GM13977 (cell line): ENCODE measurements around the gene UGT3A1.

Source experiments
- DNase-seq: peaks from one replicate; pipeline ENCODE4 v3.0.0; 2012; ENCODE audit warnings: low spot score
- in situ Hi-C: fragments of 300-500 bp; cut with MboI; formaldehyde crosslinking; loops from one replicate; pipeline ENCODE4 v1.12.0; 2022; ENCODE audit warnings: low sequenced_read_pairs, low pct_unique_long_range_greater_than_20kb, mixed read lengths, inconsistent platforms; ENCODE audit not compliant: unreplicated experiment
- TF ChIP-seq, protein P1 (sequence below): IDR thresholded peaks from 2 replicates; pipeline ENCODE4 v1.5.1; 2012; ENCODE audit warnings: mild to moderate bottlenecking, control low read depth; ENCODE audit not compliant: insufficient read depth; ENCODE audit errors: extremely low read depth, missing control alignments

The UGT3A1 gene

DNA sequence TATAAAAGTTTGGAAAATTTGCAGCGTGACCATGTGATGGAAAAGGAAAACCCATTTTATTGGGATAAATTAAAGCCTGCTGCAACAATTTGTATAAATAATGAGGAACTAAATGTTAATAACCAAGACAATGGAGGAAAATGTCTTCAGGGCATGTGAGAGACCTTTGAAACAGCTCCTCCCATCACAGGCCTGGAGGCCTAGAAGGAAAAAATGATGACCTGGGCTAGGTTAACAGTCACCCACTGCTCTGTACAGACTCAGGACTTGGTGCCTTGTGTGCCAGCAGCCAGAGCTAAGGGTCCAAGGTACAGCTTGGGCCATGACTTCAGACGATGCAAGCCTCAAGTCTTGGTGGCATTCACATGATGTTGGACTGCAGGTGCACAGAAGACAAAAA lies 22.0 kb upstream of the UGT3A1 start:
- in situ Hi-C loops = no loop called here
- no peak for DNase-seq
- TF ChIP-seq, protein P1, sequence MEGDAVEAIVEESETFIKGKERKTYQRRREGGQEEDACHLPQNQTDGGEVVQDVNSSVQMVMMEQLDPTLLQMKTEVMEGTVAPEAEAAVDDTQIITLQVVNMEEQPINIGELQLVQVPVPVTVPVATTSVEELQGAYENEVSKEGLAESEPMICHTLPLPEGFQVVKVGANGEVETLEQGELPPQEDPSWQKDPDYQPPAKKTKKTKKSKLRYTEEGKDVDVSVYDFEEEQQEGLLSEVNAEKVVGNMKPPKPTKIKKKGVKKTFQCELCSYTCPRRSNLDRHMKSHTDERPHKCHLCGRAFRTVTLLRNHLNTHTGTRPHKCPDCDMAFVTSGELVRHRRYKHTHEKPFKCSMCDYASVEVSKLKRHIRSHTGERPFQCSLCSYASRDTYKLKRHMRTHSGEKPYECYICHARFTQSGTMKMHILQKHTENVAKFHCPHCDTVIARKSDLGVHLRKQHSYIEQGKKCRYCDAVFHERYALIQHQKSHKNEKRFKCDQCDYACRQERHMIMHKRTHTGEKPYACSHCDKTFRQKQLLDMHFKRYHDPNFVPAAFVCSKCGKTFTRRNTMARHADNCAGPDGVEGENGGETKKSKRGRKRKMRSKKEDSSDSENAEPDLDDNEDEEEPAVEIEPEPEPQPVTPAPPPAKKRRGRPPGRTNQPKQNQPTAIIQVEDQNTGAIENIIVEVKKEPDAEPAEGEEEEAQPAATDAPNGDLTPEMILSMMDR = no peak

DNA sequence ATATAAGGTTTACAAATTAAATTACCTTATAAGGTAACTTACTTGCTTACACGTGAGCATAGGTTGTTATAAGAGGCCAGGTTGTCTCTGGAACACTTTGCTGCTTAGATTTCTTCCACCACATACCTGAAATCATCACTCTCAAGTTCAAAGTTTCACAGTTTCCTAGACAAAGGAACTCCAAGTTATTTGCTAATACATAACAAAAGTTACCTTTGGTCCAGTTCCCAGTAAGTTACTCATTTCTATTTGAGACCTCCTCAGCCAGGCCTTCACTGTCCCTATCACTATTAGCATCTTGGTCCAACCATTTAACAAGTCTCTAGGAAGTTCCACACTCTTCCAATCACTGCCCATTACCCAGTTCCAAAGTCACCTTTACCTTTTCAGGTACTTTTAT lies 18.5 kb upstream of the UGT3A1 start:
- TF ChIP-seq, protein P1 = no peak
- in situ Hi-C loops = no loop called here
- DNase-seq = no peak

DNA sequence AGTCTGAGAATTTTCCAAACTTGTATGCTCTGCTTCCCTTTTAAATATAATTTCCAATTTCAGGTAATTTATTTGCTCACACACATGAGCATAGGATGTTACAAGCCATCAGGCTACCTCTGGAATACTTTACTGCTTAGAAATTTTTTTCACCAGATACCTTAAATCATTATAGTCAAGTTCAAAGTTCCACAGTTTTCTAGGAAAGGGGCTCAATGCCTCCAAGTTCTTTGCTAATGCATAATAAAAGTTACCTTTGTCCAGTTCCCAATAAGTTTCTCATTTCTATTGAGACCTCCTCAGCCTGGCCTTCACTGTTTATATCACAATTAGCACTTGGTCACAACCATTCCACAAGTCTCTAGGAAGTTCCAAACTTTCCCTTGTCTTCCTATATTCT lies 16.2 kb upstream of the UGT3A1 start:
- TF ChIP-seq, protein P1 = no peak
- in situ Hi-C loops = no loop called here
- DNase-seq = no peak

DNA sequence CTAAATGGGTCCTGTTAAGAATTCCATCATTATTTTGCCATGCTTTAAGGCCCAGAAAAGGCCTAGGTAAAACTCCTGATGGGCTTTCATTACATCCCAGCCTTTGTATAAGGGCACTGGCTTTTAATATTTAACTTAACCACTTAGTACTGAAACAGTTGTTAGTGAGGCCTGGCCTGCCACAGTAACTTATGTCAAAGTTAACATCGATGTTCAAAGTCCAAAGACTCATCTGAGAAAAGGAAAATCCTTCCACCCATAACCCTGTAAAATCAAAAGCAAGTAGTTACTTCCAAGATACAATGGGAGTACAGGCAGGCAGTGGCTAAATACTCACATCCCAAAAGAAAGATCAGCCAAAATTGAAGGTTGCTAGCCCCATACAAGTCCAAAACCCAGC lies 15.0 kb upstream of the UGT3A1 start:
- TF ChIP-seq, protein P1 = no peak
- in situ Hi-C loops = no loop called here
- DNase-seq = no peak

GRCh38 chr5:36001032-36001431 lies 9.8 kb upstream of the UGT3A1 start:
- in situ Hi-C loops = no loop called here
- DNase-seq = no peak
- TF ChIP-seq, protein P1 = no peak

GRCh38 chr5:35999547-35999946 lies 8.4 kb upstream of the UGT3A1 start:
- TF ChIP-seq, protein P1 = no peak
- in situ Hi-C loops = no loop called here
- no peak for DNase-seq

GRCh38 chr5:35996076-35996475 lies 4.9 kb upstream of the UGT3A1 start:
- no peak for DNase-seq
- in situ Hi-C loops = no loop called here
- TF ChIP-seq, protein P1 = no peak
